Stimulated activated CD4-positive, alpha-beta T cell treated with anti-CD3 and anti-CD28 coated beads, Interleukin-2, amount 100 ng/mL, for 48 hours (primary cell): ENCODE measurements around the gene PRKN.

Source experiments
- DNase-seq, 2 donors: peaks; one replicate each; pipeline ENCODE4 v3.0.0-alpha.2; 2020

The PRKN gene

GRCh38 chr6:161743509-161744178 lies 983.9 kb downstream of the PRKN start:
- DNase-seq: no peak

DNA sequence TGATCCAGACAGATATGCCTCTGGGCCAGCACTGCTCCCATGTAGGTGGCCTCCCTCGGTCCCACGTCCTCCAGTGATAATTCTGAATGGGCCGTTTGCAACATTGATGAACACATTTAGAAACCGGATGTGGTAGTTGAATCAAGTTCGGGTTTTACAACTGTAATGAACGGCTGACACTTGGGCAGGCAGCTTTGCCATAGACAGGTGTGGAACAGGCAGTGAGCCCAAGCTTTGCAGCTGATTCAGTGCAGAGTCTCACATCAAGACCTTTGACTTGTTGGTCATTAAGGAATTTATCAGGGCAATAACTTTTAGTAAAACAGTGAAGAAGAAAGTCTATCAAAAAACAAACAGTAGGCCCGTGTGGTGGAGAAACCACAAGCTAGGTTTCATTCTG lies 987.1 kb downstream of the PRKN start:
- DNase-seq: no peak

DNA sequence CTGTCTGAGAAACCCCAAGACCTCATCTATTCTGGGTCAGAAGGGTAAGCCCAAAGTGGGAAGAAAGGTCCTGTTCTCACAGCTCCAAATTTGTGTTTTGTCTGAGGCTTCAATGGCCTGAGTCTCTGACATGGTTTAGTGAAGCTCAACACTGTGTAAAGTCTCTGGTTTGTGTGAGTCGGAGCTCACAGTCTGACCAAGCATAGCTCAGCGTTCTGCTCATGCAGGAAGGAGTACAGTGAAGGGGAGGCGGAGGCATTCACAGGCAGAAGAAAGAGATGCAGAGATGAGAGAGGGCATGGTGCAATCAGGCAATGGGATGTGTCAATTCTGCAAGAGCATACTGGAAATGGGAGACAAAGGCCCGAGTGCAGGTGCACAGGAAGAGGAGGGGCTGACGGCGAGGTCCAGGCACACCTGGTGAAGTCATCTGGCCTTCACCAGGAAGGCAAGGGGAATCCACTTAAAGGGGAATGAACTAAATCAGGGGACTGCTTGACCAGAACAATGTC lies 990.7 kb downstream of the PRKN start:
- no peak for DNase-seq

- DNase-seq: no peak
These were observed 991.2 kb downstream of the PRKN start for GRCh38 chr6:161736326-161736725.

GRCh38 chr6:161732594-161732993 lies 995.0 kb downstream of the PRKN start:
- DNase-seq: no peak

- no peak for DNase-seq
These were observed 1000.3 kb downstream of the PRKN start for GRCh38 chr6:161727083-161727833.

DNA sequence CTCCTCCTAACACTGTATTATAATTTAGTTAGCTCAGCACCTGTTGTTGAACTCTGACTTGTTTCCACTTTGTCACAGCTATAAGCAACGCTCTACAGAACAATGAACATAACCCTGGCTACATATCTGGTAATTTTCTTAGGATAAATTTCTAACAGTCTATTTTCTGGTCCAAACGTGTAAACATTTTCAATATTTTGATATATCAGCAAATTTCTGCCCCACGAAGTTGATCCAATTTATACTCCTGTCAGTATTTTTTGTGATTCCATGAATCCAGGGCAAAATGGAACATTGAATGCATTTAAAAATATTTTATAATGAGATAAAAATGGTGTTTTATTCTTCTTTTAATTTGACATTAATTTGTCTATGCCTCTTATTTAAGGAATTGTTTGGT lies 1005.2 kb downstream of the PRKN start:
- DNase-seq: no peak

DNA sequence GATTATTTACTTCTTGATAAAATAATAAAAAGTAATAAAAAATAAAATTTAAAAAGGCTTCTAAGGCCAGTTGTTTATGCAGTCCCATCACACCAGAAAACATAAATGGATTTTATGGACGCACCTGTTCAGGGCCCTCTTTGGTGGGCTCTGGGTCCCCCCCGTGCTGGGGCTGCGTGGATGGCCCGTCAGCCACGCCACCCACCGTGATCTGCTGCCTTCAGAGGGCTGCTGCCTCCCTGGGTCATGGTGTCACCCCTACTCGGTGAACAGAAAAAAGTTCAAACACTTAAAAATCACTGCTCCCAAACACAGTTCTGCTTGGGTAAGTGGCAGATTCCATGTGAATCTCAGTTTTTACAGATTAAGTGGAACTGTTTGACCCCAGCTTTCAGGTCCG lies 1006.1 kb downstream of the PRKN start:
- DNase-seq: no peak

- no peak for DNase-seq
These were observed 1011.4 kb downstream of the PRKN start for GRCh38 chr6:161716176-161716575.

- no peak for DNase-seq
These were observed 1015.6 kb downstream of the PRKN start for GRCh38 chr6:161711938-161712337.

- DNase-seq: no peak
These were observed 1016.1 kb downstream of the PRKN start for GRCh38 chr6:161711515-161711914.

- DNase-seq: no peak
These were observed 1016.9 kb downstream of the PRKN start for GRCh38 chr6:161710698-161711097.

GRCh38 chr6:161701056-161701455 lies 1026.5 kb downstream of the PRKN start:
- DNase-seq: no peak

DNA sequence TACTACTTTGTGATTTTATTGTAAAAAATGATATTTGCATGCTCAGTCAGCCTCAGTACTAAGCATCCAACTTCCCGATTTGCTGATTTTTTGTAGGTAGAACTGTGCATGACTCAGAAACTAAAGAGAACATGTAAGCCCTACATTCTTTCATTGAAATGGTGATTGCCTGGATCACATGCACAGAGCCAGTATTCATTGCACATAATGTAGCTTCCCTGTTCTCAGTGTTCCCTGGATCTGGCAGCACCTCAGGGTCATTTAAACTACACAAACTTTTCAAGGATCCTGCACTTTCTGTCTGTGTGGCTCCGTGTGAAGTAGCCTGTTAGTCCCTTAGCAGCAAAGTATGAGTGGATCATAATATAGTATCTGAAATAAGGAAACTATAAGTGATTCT lies 1030.8 kb downstream of the PRKN start:
- DNase-seq: no peak

DNA sequence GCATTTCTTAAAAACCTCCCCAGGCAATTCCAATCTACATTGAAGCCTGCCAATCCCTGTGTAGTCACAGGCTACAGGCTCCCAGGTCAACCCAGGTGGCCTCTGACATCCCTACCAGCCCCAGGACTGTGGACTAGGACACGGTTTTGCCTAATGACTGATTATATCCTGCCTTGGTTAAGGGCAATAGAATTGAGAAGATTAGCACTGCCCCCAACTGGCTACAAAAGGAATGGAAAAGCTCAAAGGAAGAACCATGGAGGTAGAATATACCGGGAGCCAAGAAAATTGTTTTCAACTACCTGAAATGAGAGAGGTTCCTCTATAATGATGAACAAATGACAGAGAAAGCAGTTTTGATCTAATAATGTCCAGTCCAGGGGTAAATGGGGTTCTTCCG lies 1032.6 kb downstream of the PRKN start:
- DNase-seq: no peak

- no peak for DNase-seq
These were observed 1040.9 kb downstream of the PRKN start for GRCh38 chr6:161686655-161687054.

DNA sequence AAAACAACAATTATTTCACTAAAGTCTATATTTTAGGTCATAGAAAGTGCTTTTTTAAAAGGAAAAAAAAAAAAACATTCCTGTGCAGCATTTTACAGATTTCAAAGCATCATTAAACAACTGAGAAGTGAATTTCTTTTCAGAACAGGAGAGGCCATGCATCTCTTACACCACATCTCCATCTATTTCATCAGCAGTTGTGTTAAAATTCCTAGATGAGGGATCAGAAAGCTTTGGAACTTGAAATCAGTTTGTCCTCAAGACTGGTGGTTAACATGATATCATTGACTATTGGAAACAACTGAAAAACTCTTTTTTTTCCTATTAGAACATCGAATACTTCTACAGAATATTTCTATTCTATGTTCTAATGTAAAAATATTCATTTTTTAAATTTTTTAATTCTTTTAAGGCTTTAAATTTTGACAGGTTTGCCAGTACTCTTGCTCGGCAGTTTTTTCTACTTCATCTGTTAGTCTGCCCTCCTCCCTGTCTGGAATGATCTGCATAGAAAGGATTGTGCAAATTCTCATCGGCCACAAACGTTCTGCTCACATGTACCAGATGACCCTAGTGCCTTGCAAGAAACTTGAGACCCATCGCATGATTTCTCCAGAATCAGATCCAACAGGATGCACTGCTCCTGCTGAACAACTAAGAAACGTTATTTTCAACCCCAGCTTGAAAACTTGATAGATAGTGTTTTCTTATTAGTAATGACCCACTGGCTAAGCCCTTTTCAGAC lies 1042.7 kb downstream of the PRKN start:
- DNase-seq: no peak

DNA sequence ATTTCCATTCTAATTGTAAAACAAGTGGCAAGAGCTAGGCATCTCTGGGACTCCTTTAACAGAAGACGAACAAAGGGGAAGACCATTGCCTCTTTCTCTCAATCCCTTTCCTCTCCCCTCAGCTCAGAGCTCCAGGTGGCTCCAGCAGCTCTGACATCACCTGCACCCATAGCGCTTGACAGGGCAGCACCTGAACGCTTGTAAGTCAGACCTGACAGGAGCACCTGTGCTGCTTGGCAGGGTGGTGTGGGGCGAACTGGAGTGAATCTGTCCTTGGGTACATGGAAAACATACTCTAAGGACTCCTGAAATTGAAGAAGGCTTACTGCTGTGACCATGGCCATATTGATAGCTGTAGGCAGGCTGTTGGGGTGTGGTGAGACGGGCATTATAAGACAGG lies 1044.2 kb downstream of the PRKN start:
- DNase-seq: no peak

DNA sequence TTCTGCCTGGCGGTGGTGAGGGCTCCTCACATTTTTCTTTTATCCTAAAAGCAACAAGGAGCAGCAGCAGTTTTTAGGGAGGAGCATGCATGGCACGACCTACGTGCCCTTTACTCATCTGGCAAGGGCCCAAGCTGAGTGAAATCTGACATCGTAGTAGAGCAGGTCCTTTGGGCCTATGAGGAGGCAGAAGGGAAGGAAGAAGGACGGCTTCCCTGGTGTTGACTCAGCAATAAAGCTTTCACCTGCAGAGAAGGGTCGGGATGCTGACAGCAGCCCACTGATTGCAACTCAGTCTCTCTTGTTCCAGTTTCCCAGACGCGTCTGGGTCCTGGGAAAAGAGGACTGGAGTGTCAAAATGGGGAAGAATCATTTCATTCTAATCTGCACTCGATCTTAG lies 1044.6 kb downstream of the PRKN start:
- no peak for DNase-seq

DNA sequence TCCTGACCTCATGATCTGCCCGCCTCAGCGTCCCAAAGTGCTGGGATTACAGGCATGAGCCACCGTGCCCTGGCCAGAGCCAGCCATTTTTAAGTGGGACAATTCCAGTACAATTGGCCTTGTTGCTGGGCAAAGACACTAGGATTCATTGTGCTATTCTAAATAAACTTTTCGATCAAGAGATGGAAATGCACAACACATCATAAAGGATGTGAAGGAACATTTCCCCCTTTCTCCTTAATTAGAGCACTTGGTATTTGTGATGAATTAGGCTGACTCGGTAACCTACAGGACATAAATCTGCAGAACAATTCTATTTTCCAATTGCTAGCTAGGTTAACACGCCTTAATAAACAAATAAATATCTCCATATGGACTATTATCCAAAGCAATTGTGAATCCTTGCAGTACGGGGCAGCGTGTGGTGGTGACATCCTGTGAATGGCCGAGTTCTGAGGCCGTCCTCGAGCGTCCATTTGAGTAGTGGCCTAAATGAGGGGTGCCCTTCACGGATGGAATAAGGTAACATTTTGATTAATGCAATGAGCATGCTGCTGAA lies 1047.5 kb downstream of the PRKN start:
- no peak for DNase-seq

DNA sequence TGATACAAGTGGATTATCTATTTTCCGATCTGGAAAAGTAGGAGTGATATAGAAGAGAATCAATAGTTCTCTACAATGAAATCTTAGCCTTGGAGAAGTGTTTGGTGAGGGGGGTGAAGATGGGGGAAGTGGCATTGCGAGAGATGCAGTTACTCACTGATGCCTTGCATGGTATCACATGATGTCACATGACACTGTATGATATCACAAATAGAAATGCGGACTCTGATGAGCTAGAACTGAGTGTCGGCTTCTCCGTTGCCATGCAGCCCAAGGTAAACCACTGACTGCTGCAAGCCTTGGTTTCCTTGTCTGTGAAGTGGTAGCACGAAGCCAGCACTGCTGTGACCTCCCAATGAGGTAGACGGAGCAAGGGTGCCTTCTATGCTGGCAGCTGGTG lies 1050.4 kb downstream of the PRKN start:
- no peak for DNase-seq

DNA sequence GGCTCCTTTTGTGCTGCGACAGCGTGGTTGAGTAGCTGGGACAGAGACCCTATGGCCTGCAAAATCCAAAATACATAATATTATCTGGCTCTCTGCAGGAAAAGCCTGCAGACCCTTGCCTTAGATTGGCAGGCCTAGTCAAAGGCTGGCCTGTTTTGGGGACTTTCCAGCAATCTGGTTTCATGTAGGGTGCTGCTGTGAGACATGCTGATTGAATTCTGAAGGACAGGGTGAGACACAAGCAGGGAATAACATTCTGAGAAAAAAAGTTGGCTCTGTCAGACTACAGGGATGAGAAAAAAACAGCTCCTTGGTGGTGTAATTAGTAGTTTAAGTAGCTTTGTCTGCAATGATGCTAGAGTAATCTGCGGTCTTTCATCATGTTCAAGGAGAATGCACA lies 1051.0 kb downstream of the PRKN start:
- DNase-seq: no peak

DNA sequence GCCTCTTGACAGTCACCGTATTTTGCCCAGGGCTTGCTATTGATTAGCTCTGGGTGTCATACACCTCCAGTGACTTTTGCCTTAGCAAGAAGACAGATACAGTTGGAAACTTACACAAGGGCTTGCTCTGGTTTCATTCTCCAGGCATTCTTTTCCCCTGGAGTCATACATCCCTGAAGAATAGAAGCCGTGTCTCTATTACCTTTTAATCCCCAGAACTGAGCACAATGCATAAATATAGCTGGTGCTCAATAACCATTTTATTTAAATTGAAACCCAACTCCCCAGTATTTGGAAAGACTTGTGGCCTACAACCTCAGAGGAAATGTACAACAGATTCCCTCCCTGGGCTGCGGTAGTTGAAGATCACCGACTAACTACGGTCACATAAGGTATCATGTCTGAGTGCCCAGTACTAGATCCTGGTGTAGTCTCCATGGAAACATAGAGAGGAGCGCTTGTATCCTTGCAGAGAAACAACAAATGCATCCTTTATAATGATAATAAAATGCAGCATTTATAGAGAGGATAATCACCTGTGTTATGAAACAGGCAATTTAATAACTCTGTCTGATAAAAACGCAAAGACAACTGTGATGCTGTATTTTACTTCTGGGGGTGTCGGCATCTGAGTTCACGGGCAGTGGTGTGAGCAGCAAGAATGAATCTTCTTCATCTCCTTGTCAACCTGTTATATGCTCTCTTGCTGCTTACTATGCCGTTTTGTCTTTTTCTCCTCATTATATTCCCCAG lies 1052.5 kb downstream of the PRKN start:
- DNase-seq: no peak
